Esophagus muscularis mucosa (tissue), 4 donors: ENCODE results near the gene FHOD1.

Source experiments
- EP300 ChIP-seq: sonication (generic); formaldehyde crosslinking; IDR thresholded peaks from one replicate; pipeline ENCODE4 v1.6.1; 2017; ENCODE audit warnings: antibody characterized with exemption
- POLR2A ChIP-seq: fragments of 450-650 bp; IDR thresholded peaks from one replicate; pipeline ENCODE4 v1.6.1; 2017; ENCODE audit warnings: antibody characterized with exemption, moderate library complexity, mild to moderate bottlenecking, low read depth
- POLR2AphosphoS5 ChIP-seq, 2 donors: sonication (generic); formaldehyde crosslinking; IDR thresholded peaks; one replicate each; pipeline ENCODE4 v1.6.1; 2017; ENCODE audit warnings: antibody characterized with exemption in 2 of 2
- TF ChIP-seq, protein P1 (sequence below), 3 experiments: fragments of 200-600 bp in 2 of 3; fragments of 450-650 bp in 1 of 3; sonication (generic) in 2 of 3; IDR thresholded peaks; one replicate each; pipeline ENCODE4 v1.5.1; 2017 to 2019; ENCODE audit warnings: antibody characterized with exemption in 3 of 3, mild to moderate bottlenecking in 2 of 3, moderate library complexity in 1 of 3

DNA sequence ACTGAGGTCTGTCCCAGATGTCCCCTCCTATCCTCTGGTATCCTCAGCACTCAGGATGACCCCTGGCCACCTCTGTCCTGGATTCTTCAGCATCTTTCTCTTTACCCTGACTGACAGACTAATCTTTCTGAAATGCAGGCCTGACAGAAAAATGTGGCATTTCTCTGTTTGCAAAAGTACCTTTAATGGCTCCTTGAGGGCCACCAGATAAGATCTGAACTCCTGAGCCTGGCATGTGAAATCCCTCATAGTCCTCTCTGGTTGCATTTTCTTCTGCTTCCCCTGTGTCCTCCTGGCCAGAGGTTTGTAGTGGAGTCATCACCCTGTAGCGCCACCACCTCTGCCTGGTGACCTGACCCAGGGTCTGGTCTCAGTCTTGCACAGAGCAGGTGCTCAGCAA, 50.4 kb downstream of the FHOD1 start:
- no peak for TF ChIP-seq POLR2AphosphoS5 (IDR thresholded peaks at IDR 0.05)
- TF ChIP-seq, protein P1, sequence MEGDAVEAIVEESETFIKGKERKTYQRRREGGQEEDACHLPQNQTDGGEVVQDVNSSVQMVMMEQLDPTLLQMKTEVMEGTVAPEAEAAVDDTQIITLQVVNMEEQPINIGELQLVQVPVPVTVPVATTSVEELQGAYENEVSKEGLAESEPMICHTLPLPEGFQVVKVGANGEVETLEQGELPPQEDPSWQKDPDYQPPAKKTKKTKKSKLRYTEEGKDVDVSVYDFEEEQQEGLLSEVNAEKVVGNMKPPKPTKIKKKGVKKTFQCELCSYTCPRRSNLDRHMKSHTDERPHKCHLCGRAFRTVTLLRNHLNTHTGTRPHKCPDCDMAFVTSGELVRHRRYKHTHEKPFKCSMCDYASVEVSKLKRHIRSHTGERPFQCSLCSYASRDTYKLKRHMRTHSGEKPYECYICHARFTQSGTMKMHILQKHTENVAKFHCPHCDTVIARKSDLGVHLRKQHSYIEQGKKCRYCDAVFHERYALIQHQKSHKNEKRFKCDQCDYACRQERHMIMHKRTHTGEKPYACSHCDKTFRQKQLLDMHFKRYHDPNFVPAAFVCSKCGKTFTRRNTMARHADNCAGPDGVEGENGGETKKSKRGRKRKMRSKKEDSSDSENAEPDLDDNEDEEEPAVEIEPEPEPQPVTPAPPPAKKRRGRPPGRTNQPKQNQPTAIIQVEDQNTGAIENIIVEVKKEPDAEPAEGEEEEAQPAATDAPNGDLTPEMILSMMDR (IDR thresholded peaks at IDR 0.05): no peak
- no peak for TF ChIP-seq EP300
- TF ChIP-seq POLR2A: no peak
